ENCODE data around the gene DDX10. TPM values are rescaled to one million over a fixed set of nuclear protein-coding genes. Genes with fewer than 3 reads are reported as not detected.

Gene DDX10
- total and polyA plus RNA-seq, 2 of the 8 experiments (the other 6 are each of a cell fraction or from before 2014, with no cell fraction given) = 49.2 to 52.2 TPM

- Histone ChIP-seq H2BK20ac (ENCODE audit: low read length) (no peak overlapping the region), H3K23me2 (ENCODE audit: low read depth, low read length) (no peaks in the 10 kb centered on the region), H3K4me1 (replicated peaks in 1 of 4; ENCODE audit: control insufficient read depth in 3 of 4, insufficient read depth in 4 of 4, low read length in 3 of 4) (peaks cover 0 to 6% (median 0%) of the 10 kb centered on the region in 4 experiments; a peak in 2 of 7 replicates), H4K20me1 (replicated peaks in 1 of 2; ENCODE audit: control insufficient read depth in 1 of 2, insufficient read depth in 2 of 2, low read length in 2 of 2) (no peaks in the 10 kb centered on the region), H2BK15ac (ENCODE audit: low read length) (no peak overlapping the region), H2BK120ac (replicated peaks; ENCODE audit: low read depth, low read length) (no peak overlapping the region), H3K36me3 (ENCODE audit: control insufficient read depth in 2 of 4, insufficient read depth in 4 of 4, low read length in 3 of 4) (no peaks in the 10 kb centered on the region), H2BK12ac (ENCODE audit: low read depth, low read length) (no peak overlapping the region), H3K27ac (ENCODE audit: low read depth, low read length) (no peak overlapping the region), H2AK5ac (ENCODE audit: low read depth, low read length) (no peak overlapping the region), H3K14ac (ENCODE audit: insufficient read length) (no peak overlapping the region), H3K79me1 (ENCODE audit: low read depth, low read length) (no peaks in the 10 kb centered on the region), H2AFZ (ENCODE audit: low read length) (no peak overlapping the region), H4K5ac (ENCODE audit: insufficient read length, low read depth, low read length) (no peak overlapping the region), H4K8ac (ENCODE audit: extremely low read depth, insufficient read depth, low read length) (no peak overlapping the region), H3K4me3 (ENCODE audit: extremely low read depth in 1 of 4, insufficient read depth in 2 of 4, low read depth in 3 of 4, low read length in 4 of 4) (no peak overlapping the region), H3K9me3 (ENCODE audit: insufficient read depth in 2 of 2, low read depth in 1 of 2, low read length in 1 of 2) (no peaks in the 10 kb centered on the region), H3K23ac (ENCODE audit: insufficient read length) (no peak overlapping the region), H4K91ac (replicated peaks; ENCODE audit: insufficient read length, low read length) (no peak overlapping the region), H2BK5ac (ENCODE audit: low read depth, low read length) (no peak overlapping the region), H3K4ac (replicated peaks; ENCODE audit: insufficient read length, low read depth, low read length) (no peak overlapping the region), H3K9ac (replicated peaks in 1 of 4; ENCODE audit: extremely low read depth in 1 of 4, low read depth in 3 of 4, low read length in 3 of 4) (no peak overlapping the region), H3K18ac (ENCODE audit: extremely low read depth, low read length) (no peak overlapping the region), H3K56ac (replicated peaks; ENCODE audit: insufficient read length, low read depth, low read length) (no peak overlapping the region), H3K79me2 (ENCODE audit: control insufficient read depth in 1 of 2, insufficient read depth in 2 of 2, low read length in 2 of 2) (no peaks in the 10 kb centered on the region), H3K27me3 (replicated peaks in 1 of 4; ENCODE audit: control insufficient read depth in 3 of 4, extremely low read depth in 1 of 4, insufficient read depth in 3 of 4, low read length in 3 of 4) (no peaks in the 10 kb centered on the region), H3K4me2 (ENCODE audit: insufficient read depth in 1 of 2, low read depth in 2 of 2, low read length in 2 of 2) (no peak overlapping the region)
- FAIRE-seq (no peak), DNase-seq (ENCODE audit: low read depth in 1 of 2, low spot score in 2 of 2) (no peak)
- ChIA-PET CTCF (ENCODE audit: partially characterized antibody) (no interaction called here), POLR2A (ENCODE audit: partially characterized antibody) (no interaction called here)
- WGBS, 2 experiments (ENCODE audit: extremely low coverage in 1 of 2, insufficient coverage in 1 of 2, insufficient read length in 1 of 2, insufficient replicate concordance in 2 of 2, low coverage in 1 of 2, low lambda C conversion rate in 2 of 2, missing lambda C conversion rate in 1 of 2) = 88% methylated on average over 5 of the region's 5 CpGs; no CpG with 5 or more reads in 1 of the 2 experiments
- no peak for TF ChIP-seq NRF1 (IDR thresholded peaks at IDR 0.05; ENCODE audit: low read depth, low read length)
- no peak for TF ChIP-seq KDM1A (IDR thresholded peaks at IDR 0.05; ENCODE audit: borderline replicate concordance, low read length)
- no peak for TF ChIP-seq RNF2 (IDR thresholded peaks at IDR 0.05; ENCODE audit: borderline replicate concordance, low read depth, low read length, missing control alignments, poor library complexity, severe bottlenecking)
- no peak for TF ChIP-seq CBX8 (IDR thresholded peaks at IDR 0.05; ENCODE audit: borderline replicate concordance, low read depth, low read length)
- no peak for TF ChIP-seq POLR2AphosphoS5 (IDR thresholded peaks at IDR 0.05; ENCODE audit: low read depth, low read length)
- TF ChIP-seq SIRT6 (IDR thresholded peaks at IDR 0.05; ENCODE audit: low read length) = no peak
- no peak for TF ChIP-seq CHD2 (IDR thresholded peaks at IDR 0.05; ENCODE audit: low read length)
- TF ChIP-seq TCF12 (IDR thresholded peaks at IDR 0.05; ENCODE audit: low read depth, low read length) = no peak
- no peak for TF ChIP-seq YY1 (IDR thresholded peaks at IDR 0.05; ENCODE audit: low read depth, low read length)
- no peak for TF ChIP-seq POLR2A (IDR thresholded peaks at IDR 0.05; ENCODE audit: control extremely low read depth in 1 of 2, low read depth in 2 of 2, low read length in 2 of 2)
- no peak for TF ChIP-seq KDM5A (IDR thresholded peaks at IDR 0.05; ENCODE audit: low read length)
- TF ChIP-seq BRCA1 (IDR thresholded peaks at IDR 0.05; ENCODE audit: low read depth, low read length) = no peak
- no peak for TF ChIP-seq RFX5 (IDR thresholded peaks at IDR 0.05; ENCODE audit: borderline replicate concordance, low read depth, low read length)
- no peak for TF ChIP-seq TAF1 (IDR thresholded peaks at IDR 0.05; ENCODE audit: low read depth, low read length)
These were observed 217.5 kb downstream of the DDX10 start for GRCh38 chr11:108882211-108882831.

Measured in H1 (cell line).